Spleen (tissue), 11 donors: Measurements from ENCODE around the gene VEPH1. TPM values are rescaled to one million over a fixed set of nuclear protein-coding genes. Genes with fewer than 3 reads are reported as not detected.

Experiments
- DNase-seq: peaks from one replicate; pipeline ENCODE4 v3.0.0-alpha.2; 2020
- H3K27ac ChIP-seq, 8 donors: fragments of 200-600 bp; sonication (generic) in 7 of 8; 1 replicate in 4 of 8; 2 replicates in 4 of 8; pipeline versions ENCODE4 v1.5.0 to v1.8.0; 2016 to 2021; ENCODE audit warnings: inconsistent platforms in 4 of 8, mild to moderate bottlenecking in 4 of 8, moderate library complexity in 1 of 8
- H3K27me3 ChIP-seq, 7 donors: fragments of 200-600 bp; sonication (generic) in 6 of 7; replicated peaks in 1 of 7; 1 replicate in 4 of 7; 2 replicates in 3 of 7; pipeline versions ENCODE4 v1.5.0 to v1.8.0; 2016 to 2021; ENCODE audit warnings: inconsistent platforms in 3 of 7, mild to moderate bottlenecking in 1 of 7
- H3K36me3 ChIP-seq, 6 donors: fragments of 200-600 bp; sonication (generic) in 5 of 6; 1 replicate in 4 of 6; 2 replicates in 2 of 6; pipeline versions ENCODE4 v1.5.0 to v1.8.0; 2016 to 2021; ENCODE audit warnings: inconsistent platforms in 2 of 6
- H3K4me1 ChIP-seq, 6 donors: fragments of 200-600 bp; sonication (generic) in 5 of 6; 1 replicate in 3 of 6; 2 replicates in 3 of 6; pipeline versions ENCODE4 v1.5.0 to v1.8.0; 2016 to 2021; ENCODE audit warnings: inconsistent platforms in 3 of 6
- H3K4me3 ChIP-seq, 8 donors: fragments of 200-600 bp; sonication (generic) in 7 of 8; 1 replicate in 4 of 8; 2 replicates in 4 of 8; pipeline versions ENCODE4 v1.5.0 to v1.8.0; 2016 to 2021; ENCODE audit warnings: inconsistent platforms in 4 of 8, mild to moderate bottlenecking in 4 of 8, moderate library complexity in 2 of 8
- H3K9me3 ChIP-seq, 8 donors: fragments of 200-600 bp; sonication (generic) in 7 of 8; 1 replicate in 4 of 8; 2 replicates in 4 of 8; pipeline versions ENCODE4 v1.5.0 to v1.8.0; 2016 to 2021; ENCODE audit warnings: inconsistent platforms in 4 of 8
- CTCF ChIP-seq, 11 experiments: fragments of 200-600 bp in 7 of 11; fragments of 450-650 bp in 4 of 11; sonication (generic) in 4 of 11; IDR thresholded peaks in 8 of 11; conservative IDR thresholded peaks in 3 of 11; 1 replicate in 7 of 11; 2 replicates in 4 of 11; pipeline versions ENCODE4 v1.4.0 to v1.8.0; 2016 to 2021; ENCODE audit warnings: antibody characterized with exemption in 11 of 11, inconsistent platforms in 4 of 11, mild to moderate bottlenecking in 1 of 11
- POLR2A ChIP-seq, 3 donors: fragments of 450-650 bp; IDR thresholded peaks; one replicate each; pipeline ENCODE4 v1.5.1; 2017; ENCODE audit warnings: antibody characterized with exemption in 3 of 3, mild to moderate bottlenecking in 1 of 3
- POLR2AphosphoS5 ChIP-seq, 3 donors: sonication (generic); formaldehyde crosslinking; IDR thresholded peaks; one replicate each; pipeline ENCODE4 v1.5.1; 2017; ENCODE audit warnings: antibody characterized with exemption in 3 of 3
- WGBS, 5 donors: extraction: QIAGEN DNeasy Blood & Tissue Kit in 3 of 5; methylation state at CpG; one replicate each; pipeline versions ENCODE4 v1.1.5 to v1.1.7; 2013 to 2018; 5-methylcytosine and 5-hydroxymethylcytosine counted together
- intact Hi-C: fragments of 100-400 bp; cut with DNase I; formaldehyde crosslinking; loops from one replicate; pipeline ENCODE4 v1.15.0; 2023; ENCODE audit warnings: low total_unique reads
- polyA plus RNA-seq, 3 donors: library from polyadenylated mRNA; stranded (reverse); fragments of 200-250 nt; gene quantifications; one replicate each; pipeline ENCODE4 v1.2.1, GENCODE V29; 2013
- total RNA-seq, 7 donors: library from RNA; depleted of rRNA in 3 of 7; stranded (reverse); fragments of >200 nt in 3 of 7; fragmentation: NEBNext Ultra II Directional in 4 of 7; extraction: Animal tissue kit (Norgen Biotek cat#: 25700) in 4 of 7; gene quantifications; one replicate each; pipeline versions ENCODE4 v1.1.0 to v1.2.1, GENCODE V29; 2016 to 2021
- donor health status: healthy with polysubstance abuse.
- donor health status: DM: no; HTN: no; CAD: no; lungs with moderate emphysema.
- donor health status: DM: no; HTN: no; CAD: no.
- donor health status: Bipolar disorder and iron deficiency.
- donor health status: healthy.
- donor health status: DM: no; HTN: no; CAD: no.
- donor health status: DM: yes; HTN: yes; CAD: no.

VEPH1 gene
- total and polyA plus RNA-seq, 10 donors = 0.26 to 19.6 (median 5.8) TPM

- H3K27ac ChIP-seq = no peak overlapping the region
- no peaks in the 10 kb centered on the region for H3K4me1 ChIP-seq
- no peak overlapping the region for H3K4me3 ChIP-seq
- intact Hi-C loops = no loop called here
- TF ChIP-seq POLR2A (IDR thresholded peaks at IDR 0.05) (no peak), CTCF (IDR thresholded peaks at IDR 0.05 in 8 of 11, conservative IDR thresholded peaks at IDR 0.05 in 3 of 11) (no peak), POLR2AphosphoS5 (IDR thresholded peaks at IDR 0.05) (no peak)
- H3K9me3 ChIP-seq = no peaks in the 10 kb centered on the region
- H3K27me3 ChIP-seq = no peaks in the 10 kb centered on the region
- DNase-seq = no peak
- H3K36me3 ChIP-seq = no peaks in the 10 kb centered on the region
- WGBS, 5 donors = 78 to 98% (median 93%) methylated on average over 3 of the region's 3 CpGs
Measured at GRCh38 chr3:157231071-157231470, 272.1 kb downstream of the VEPH1 start.

- intact Hi-C loops = no loop called here
- no peaks in the 10 kb centered on the region for H3K4me1 ChIP-seq
- TF ChIP-seq POLR2A (IDR thresholded peaks at IDR 0.05) (no peak), CTCF (IDR thresholded peaks at IDR 0.05 in 8 of 11, conservative IDR thresholded peaks at IDR 0.05 in 3 of 11) (no peak), POLR2AphosphoS5 (IDR thresholded peaks at IDR 0.05) (no peak)
- no peaks in the 10 kb centered on the region for H3K27me3 ChIP-seq
- DNase-seq = no peak
- H3K4me3 ChIP-seq = no peak overlapping the region
- 68 to 79% (median 75%) methylated on average over 3 of the region's 3 CpGs for WGBS, 5 donors
- H3K36me3 ChIP-seq = no peaks in the 10 kb centered on the region
- no peaks in the 10 kb centered on the region for H3K9me3 ChIP-seq
- no peak overlapping the region for H3K27ac ChIP-seq
Measured at GRCh38 chr3:157226173-157226847, 276.9 kb downstream of the VEPH1 start.

DNA sequence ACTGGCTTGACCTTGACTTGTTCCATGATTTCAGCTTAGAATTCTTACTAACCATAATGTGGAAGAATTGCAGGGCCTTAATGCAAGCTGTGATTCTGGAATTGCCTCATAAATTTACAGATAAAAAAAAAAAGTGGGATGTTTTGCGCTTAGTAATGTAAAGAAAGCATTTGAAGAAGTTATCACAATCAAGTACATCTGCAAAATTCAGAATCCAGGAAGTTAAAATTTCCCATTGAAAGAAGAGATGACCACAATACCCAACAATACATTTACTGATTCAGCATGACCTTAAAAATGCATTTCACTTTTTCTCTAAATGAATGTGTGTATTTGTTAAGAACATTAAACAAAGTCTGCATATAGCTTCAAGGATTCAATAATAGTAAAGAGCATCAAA, 278.2 kb downstream of the VEPH1 start:
- no peak overlapping the region for H3K4me3 ChIP-seq
- H3K27me3 ChIP-seq = no peaks in the 10 kb centered on the region
- no peak overlapping the region for H3K27ac ChIP-seq
- no peak for DNase-seq
- no peaks in the 10 kb centered on the region for H3K36me3 ChIP-seq
- intact Hi-C loops = no loop called here
- 80 to 93% (median 88%) methylated on average over 1 of the region's 1 CpG for WGBS, 5 donors
- TF ChIP-seq CTCF (IDR thresholded peaks at IDR 0.05 in 8 of 11, conservative IDR thresholded peaks at IDR 0.05 in 3 of 11) (no peak), POLR2AphosphoS5 (IDR thresholded peaks at IDR 0.05) (no peak), POLR2A (IDR thresholded peaks at IDR 0.05) (no peak)
- H3K4me1 ChIP-seq = no peaks in the 10 kb centered on the region
- H3K9me3 ChIP-seq = no peaks in the 10 kb centered on the region

GRCh38 chr3:157220883-157221282, 282.3 kb downstream of the VEPH1 start:
- intact Hi-C loops = no loop called here
- no peaks in the 10 kb centered on the region for H3K4me1 ChIP-seq
- no peak overlapping the region for H3K4me3 ChIP-seq
- H3K9me3 ChIP-seq = no peaks in the 10 kb centered on the region
- no peak for DNase-seq
- H3K36me3 ChIP-seq = no peaks in the 10 kb centered on the region
- WGBS, 5 donors = 81 to 93% (median 90%) methylated on average over 2 of the region's 2 CpGs
- no peaks in the 10 kb centered on the region for H3K27me3 ChIP-seq
- TF ChIP-seq CTCF (IDR thresholded peaks at IDR 0.05 in 8 of 11, conservative IDR thresholded peaks at IDR 0.05 in 3 of 11) (no peak), POLR2AphosphoS5 (IDR thresholded peaks at IDR 0.05) (no peak), POLR2A (IDR thresholded peaks at IDR 0.05) (no peak)
- H3K27ac ChIP-seq = no peak overlapping the region
